HG02884 (cell line): ENCODE measurements around the gene ZC3H13.

Source experiments
- ATAC-seq: cut with Tn5 transposase; IDR thresholded peaks from one replicate; pipeline ENCODE4 v1.9.1; 2021; ENCODE audit warnings: mild to moderate bottlenecking, moderate library complexity; ENCODE audit not compliant: unreplicated experiment

The ZC3H13 gene

GRCh38 chr13:46071590-46072249 lies 19.2 kb upstream of the ZC3H13 start:
- ATAC-seq, result peak; percentile 95

- no peak for ATAC-seq
Observed at GRCh38 chr13:46063292-46063691, 10.7 kb upstream of the ZC3H13 start.

GRCh38 chr13:46062185-46062584 lies 9.6 kb upstream of the ZC3H13 start:
- ATAC-seq, result no peak

- no peak for ATAC-seq
Observed at GRCh38 chr13:46059405-46059804, 6.9 kb upstream of the ZC3H13 start.

GRCh38 chr13:46058268-46058667 lies 5.7 kb upstream of the ZC3H13 start:
- no peak for ATAC-seq

GRCh38 chr13:46057256-46058015 lies 4.9 kb upstream of the ZC3H13 start:
- no peak for ATAC-seq

GRCh38 chr13:46053162-46054012 lies 841 bp upstream of the ZC3H13 start:
- no peak for ATAC-seq

- ATAC-seq, result peak; percentile 5
Observed at GRCh38 chr13:46051968-46052318, 603 bp downstream of the ZC3H13 start.

- no peak for ATAC-seq
Observed at GRCh38 chr13:46050771-46051170, 1.8 kb downstream of the ZC3H13 start.

GRCh38 chr13:46045424-46045823 lies 7.1 kb downstream of the ZC3H13 start:
- no peak for ATAC-seq

GRCh38 chr13:46043647-46044046 lies 8.9 kb downstream of the ZC3H13 start:
- no peak for ATAC-seq

- ATAC-seq, result no peak
Observed at GRCh38 chr13:46041419-46041839, 11.1 kb downstream of the ZC3H13 start.

- ATAC-seq, result no peak
Observed at GRCh38 chr13:46040763-46041162, 11.8 kb downstream of the ZC3H13 start.

- no peak for ATAC-seq
Observed at GRCh38 chr13:46039411-46040182, 12.9 kb downstream of the ZC3H13 start.

GRCh38 chr13:46038296-46038695 lies 14.2 kb downstream of the ZC3H13 start:
- ATAC-seq, result no peak

- no peak for ATAC-seq
Observed at GRCh38 chr13:46035066-46035465, 17.5 kb downstream of the ZC3H13 start.

GRCh38 chr13:46032341-46032740 lies 20.2 kb downstream of the ZC3H13 start:
- ATAC-seq, result no peak

- ATAC-seq, result no peak
Observed at GRCh38 chr13:46031581-46032263, 20.8 kb downstream of the ZC3H13 start.

- ATAC-seq, result no peak
Observed at GRCh38 chr13:46025157-46025556, 27.4 kb downstream of the ZC3H13 start.

- no peak for ATAC-seq
Observed at GRCh38 chr13:46022481-46022880, 30.1 kb downstream of the ZC3H13 start.
